Colonic mucosa (tissue), 4 donors: ENCODE results near the gene EIF4EBP2. TPM values are rescaled to one million over a fixed set of nuclear protein-coding genes. Genes with fewer than 3 reads are reported as not detected.
A peak's percentile ranks its signal among the peaks of the same experiment; 100 is the strongest.

Source experiments
- DNase-seq: peaks from one replicate; pipeline ENCODE4 v3.0.0-alpha.2; 2020
- H3K27ac ChIP-seq: fragments of 200-600 bp; one replicate; pipeline ENCODE4 v1.8.0; 2021
- H3K27me3 ChIP-seq: fragments of 200-600 bp; one replicate; pipeline ENCODE4 v1.8.0; 2021
- H3K36me3 ChIP-seq: fragments of 200-600 bp; one replicate; pipeline ENCODE4 v1.8.0; 2021
- H3K4me1 ChIP-seq: fragments of 200-600 bp; one replicate; pipeline ENCODE4 v1.8.0; 2021; ENCODE audit warnings: mild to moderate bottlenecking
- H3K4me3 ChIP-seq: fragments of 200-600 bp; one replicate; pipeline ENCODE4 v1.8.0; 2021
- H3K9ac ChIP-seq, 2 donors: one replicate each; pipeline ENCODE4 v1.7.0; 2013; ENCODE audit warnings: control low read depth in 2 of 2, low read depth in 2 of 2, low read length in 2 of 2
- H3K9me3 ChIP-seq: fragments of 200-600 bp; one replicate; pipeline ENCODE4 v1.8.0; 2021
- CTCF ChIP-seq: fragments of 200-600 bp; IDR thresholded peaks from one replicate; pipeline ENCODE4 v1.8.0; 2022; ENCODE audit warnings: antibody characterized with exemption, mild to moderate bottlenecking
- intact Hi-C: fragments of 100-400 bp; cut with DNase I; formaldehyde crosslinking; loops from one replicate; pipeline ENCODE4 v1.14.1; 2022
- total RNA-seq, 2 donors: library from RNA; stranded (reverse); fragmentation: NEBNext Ultra II Directional in 1 of 2; extraction: Animal tissue kit (Norgen Biotek cat#: 25700) in 1 of 2; gene quantifications; one replicate each; pipeline ENCODE4 v1.2.1, GENCODE V29; 2021
- donor health status: healthy.
- donor health status: DM: no; HTN: no; CAD: no.
- donor health status: DM: no; HTN: no; CAD: no.

EIF4EBP2 gene
- total RNA-seq, result 10 to 100 TPM; 77.1 to 77.7 TPM

GRCh38 chr10:70404036-70404786, at the start of gene EIF4EBP2:
Gene EIF4EBP2 (plus strand): TSS chr10:70404145. CDS start chr10:70404402, 257 bp downstream.
- peak within 1 kb of the TSS; percentile 98 for H3K9ac ChIP-seq
- intact Hi-C loops, result no loop called here
- peak; percentile 100 for DNase-seq

GRCh38 chr10:70354556-70354955, 49.4 kb upstream of the EIF4EBP2 start:
- Histone ChIP-seq H3K36me3 (no peaks in the 10 kb centered on the region), H3K9ac (no peak overlapping the region), H3K4me1 (no peaks in the 10 kb centered on the region), H3K9me3 (no peaks in the 10 kb centered on the region), H3K27ac (no peak overlapping the region), H3K27me3 (no peaks in the 10 kb centered on the region), H3K4me3 (no peak overlapping the region)
- intact Hi-C loops, result loop anchor here (10.0 kb wide), 1 partner anchor 80 kb away; no protein-coding TSS in a partner anchor
- TF ChIP-seq CTCF, result no peak
- DNase-seq, result no peak

More at GRCh38 chr10:70404036-70404786, at the start of gene EIF4EBP2:
- Histone ChIP-seq H3K36me3 (no peaks in the 10 kb centered on the region), H3K27ac (peak within 1 kb of the TSS; percentile 95), H3K4me1 (peaks cover 6% of the 10 kb centered on the region), H3K4me3 (peak within 1 kb of the TSS; percentile 69), H3K9me3 (no peaks in the 10 kb centered on the region), H3K27me3 (no peaks in the 10 kb centered on the region)
- no peak for TF ChIP-seq CTCF

- H3K9ac ChIP-seq, result peak overlapping the region in 1 of 2 donors; percentile 31
- no peaks in the 10 kb centered on the region for H3K9me3 ChIP-seq
- no peaks in the 10 kb centered on the region for H3K4me1 ChIP-seq
- no peaks in the 10 kb centered on the region for H3K27me3 ChIP-seq
- DNase-seq, result no peak
- peak overlapping the region; percentile 50 for H3K27ac ChIP-seq
- H3K4me3 ChIP-seq, result no peak overlapping the region
- intact Hi-C loops, result loop anchor here (10.0 kb wide), 1 partner anchor 81 kb away; no protein-coding TSS in a partner anchor
- no peak for TF ChIP-seq CTCF
- no peaks in the 10 kb centered on the region for H3K36me3 ChIP-seq
Observed at GRCh38 chr10:70355051-70356021, 48.6 kb upstream of the EIF4EBP2 start.

- Histone ChIP-seq H3K9ac (no peak overlapping the region), H3K4me1 (no peaks in the 10 kb centered on the region), H3K27me3 (no peaks in the 10 kb centered on the region), H3K9me3 (no peaks in the 10 kb centered on the region), H3K4me3 (no peak overlapping the region), H3K36me3 (no peaks in the 10 kb centered on the region), H3K27ac (no peak overlapping the region)
- TF ChIP-seq CTCF, result no peak
- intact Hi-C loops, result loop anchor here (10.0 kb wide), 1 partner anchor 83 kb away; no protein-coding TSS in a partner anchor
- DNase-seq, result no peak
Observed at GRCh38 chr10:70357565-70357964, 46.4 kb upstream of the EIF4EBP2 start.

- Histone ChIP-seq H3K36me3 (no peaks in the 10 kb centered on the region), H3K27ac (no peak overlapping the region), H3K4me1 (no peaks in the 10 kb centered on the region), H3K27me3 (no peaks in the 10 kb centered on the region), H3K4me3 (no peak overlapping the region), H3K9ac (no peak overlapping the region), H3K9me3 (no peaks in the 10 kb centered on the region)
- intact Hi-C loops, result loop anchor here (10.0 kb wide), 1 partner anchor 84 kb away; no protein-coding TSS in a partner anchor
- no peak for TF ChIP-seq CTCF
- DNase-seq, result no peak
Observed at GRCh38 chr10:70358446-70358845, 45.5 kb upstream of the EIF4EBP2 start.
